ENCODE measurements around the gene IRF9.

IRF9 gene

GRCh38 chr14:24115422-24116127 lies 45.5 kb upstream of the IRF9 start:
- DNase-seq = no peak
- Histone ChIP-seq H3K36me3 (ENCODE audit: control insufficient read depth, insufficient read depth, low read length) (no peaks in the 10 kb centered on the region), H3K56ac (ENCODE audit: low read length) (peak overlapping the region; percentile 89), H3K79me2 (ENCODE audit: control insufficient read depth, insufficient read depth, low read length) (peaks cover 2% of the 10 kb centered on the region), H2BK120ac (ENCODE audit: low read depth, low read length) (no peak overlapping the region), H2BK15ac (replicated peaks; ENCODE audit: low read depth) (no peak overlapping the region), H3K79me1 (ENCODE audit: low read length) (peaks cover 11% of the 10 kb centered on the region), H4K5ac (ENCODE audit: low read length) (no peak overlapping the region), H3K4me3 (ENCODE audit: low read length) (peak overlapping the region; percentile 82), H3K9ac (ENCODE audit: low read length) (peak overlapping the region; percentile 87), H3K4me1 (ENCODE audit: control insufficient read depth, low read depth, low read length) (peaks cover 3% of the 10 kb centered on the region), H4K8ac (ENCODE audit: low read depth, low read length) (no peak overlapping the region), H3K23ac (ENCODE audit: low read length) (peak overlapping the region; percentile 35), H2BK5ac (ENCODE audit: low read length) (no peak overlapping the region), H3K4ac (ENCODE audit: low read depth, low read length) (no peak overlapping the region), H3K27ac (ENCODE audit: low read depth, low read length) (no peak overlapping the region), H3K4me2 (ENCODE audit: low read length) (peak overlapping the region; percentile 89), H3K18ac (ENCODE audit: low read length) (peak overlapping the region; percentile 29), H2AK5ac (ENCODE audit: low read length) (no peak overlapping the region), H3K27me3 (ENCODE audit: insufficient read depth, low read length, poor library complexity) (no peaks in the 10 kb centered on the region)
- no CpG with 5 or more reads among the region's 14 CpGs for WGBS (ENCODE audit: extremely low coverage, insufficient coverage, low lambda C conversion rate)

GRCh38 chr14:24116128-24116814 lies 44.8 kb upstream of the IRF9 start:
- no peak overlapping the region for H2BK120ac ChIP-seq (ENCODE audit: low read depth, low read length)
- WGBS (ENCODE audit: extremely low coverage, insufficient coverage, low lambda C conversion rate) = no CpG with 5 or more reads among the region's 6 CpGs
- H3K27me3 ChIP-seq (ENCODE audit: insufficient read depth, low read length, poor library complexity) = no peaks in the 10 kb centered on the region
- peaks cover 2% of the 10 kb centered on the region for H3K79me2 ChIP-seq (ENCODE audit: control insufficient read depth, insufficient read depth, low read length)
- no peak overlapping the region for H2BK15ac ChIP-seq (replicated peaks; ENCODE audit: low read depth)
- peaks cover 3% of the 10 kb centered on the region for H3K4me1 ChIP-seq (ENCODE audit: control insufficient read depth, low read depth, low read length)
- peak overlapping the region; percentile 89 for H3K56ac ChIP-seq (ENCODE audit: low read length)
- no peak overlapping the region for H2BK5ac ChIP-seq (ENCODE audit: low read length)
- peak overlapping the region; percentile 87 for H3K9ac ChIP-seq (ENCODE audit: low read length)
- H4K5ac ChIP-seq (ENCODE audit: low read length) = no peak overlapping the region
- H3K23ac ChIP-seq (ENCODE audit: low read length) = no peak overlapping the region
- no peaks in the 10 kb centered on the region for H3K36me3 ChIP-seq (ENCODE audit: control insufficient read depth, insufficient read depth, low read length)
- no peak overlapping the region for H3K18ac ChIP-seq (ENCODE audit: low read length)
- no peak overlapping the region for H4K8ac ChIP-seq (ENCODE audit: low read depth, low read length)
- no peak overlapping the region for H3K4me3 ChIP-seq (ENCODE audit: low read length)
- H3K27ac ChIP-seq (ENCODE audit: low read depth, low read length) = no peak overlapping the region
- H3K79me1 ChIP-seq (ENCODE audit: low read length) = peaks cover 11% of the 10 kb centered on the region
- no peak overlapping the region for H3K4ac ChIP-seq (ENCODE audit: low read depth, low read length)
- no peak overlapping the region for H3K4me2 ChIP-seq (ENCODE audit: low read length)
- no peak overlapping the region for H2AK5ac ChIP-seq (ENCODE audit: low read length)
- DNase-seq = no peak

GRCh38 chr14:24117179-24117578 lies 43.9 kb upstream of the IRF9 start:
- Histone ChIP-seq H2AK5ac (ENCODE audit: low read length) (no peak overlapping the region), H2BK15ac (replicated peaks; ENCODE audit: low read depth) (no peak overlapping the region), H3K36me3 (ENCODE audit: control insufficient read depth, insufficient read depth, low read length) (no peaks in the 10 kb centered on the region), H3K79me1 (ENCODE audit: low read length) (peaks cover 11% of the 10 kb centered on the region), H3K9ac (ENCODE audit: low read length) (no peak overlapping the region), H3K4me2 (ENCODE audit: low read length) (no peak overlapping the region), H3K56ac (ENCODE audit: low read length) (no peak overlapping the region), H3K27ac (ENCODE audit: low read depth, low read length) (no peak overlapping the region), H3K27me3 (ENCODE audit: insufficient read depth, low read length, poor library complexity) (no peaks in the 10 kb centered on the region), H2BK5ac (ENCODE audit: low read length) (no peak overlapping the region), H2BK120ac (ENCODE audit: low read depth, low read length) (no peak overlapping the region), H4K8ac (ENCODE audit: low read depth, low read length) (no peak overlapping the region), H3K18ac (ENCODE audit: low read length) (no peak overlapping the region), H3K23ac (ENCODE audit: low read length) (no peak overlapping the region), H3K4ac (ENCODE audit: low read depth, low read length) (no peak overlapping the region), H3K4me1 (ENCODE audit: control insufficient read depth, low read depth, low read length) (peaks cover 3% of the 10 kb centered on the region), H3K4me3 (ENCODE audit: low read length) (no peak overlapping the region), H4K5ac (ENCODE audit: low read length) (no peak overlapping the region), H3K79me2 (ENCODE audit: control insufficient read depth, insufficient read depth, low read length) (peaks cover 2% of the 10 kb centered on the region)
- WGBS (ENCODE audit: extremely low coverage, insufficient coverage, low lambda C conversion rate) = no CpG with 5 or more reads among the region's 6 CpGs
- DNase-seq = no peak

GRCh38 chr14:24119691-24120090 lies 41.4 kb upstream of the IRF9 start:
- Histone ChIP-seq H3K36me3 (ENCODE audit: control insufficient read depth, insufficient read depth, low read length) (peaks cover 1% of the 10 kb centered on the region), H3K4me1 (ENCODE audit: control insufficient read depth, low read depth, low read length) (peaks cover 3% of the 10 kb centered on the region), H4K5ac (ENCODE audit: low read length) (no peak overlapping the region), H4K8ac (ENCODE audit: low read depth, low read length) (no peak overlapping the region), H3K9ac (ENCODE audit: low read length) (no peak overlapping the region), H2AK5ac (ENCODE audit: low read length) (no peak overlapping the region), H3K79me1 (ENCODE audit: low read length) (peaks cover 11% of the 10 kb centered on the region), H2BK5ac (ENCODE audit: low read length) (no peak overlapping the region), H3K4me2 (ENCODE audit: low read length) (no peak overlapping the region), H3K56ac (ENCODE audit: low read length) (no peak overlapping the region), H3K23ac (ENCODE audit: low read length) (no peak overlapping the region), H3K79me2 (ENCODE audit: control insufficient read depth, insufficient read depth, low read length) (peaks cover 2% of the 10 kb centered on the region), H3K4me3 (ENCODE audit: low read length) (no peak overlapping the region), H2BK120ac (ENCODE audit: low read depth, low read length) (no peak overlapping the region), H3K27me3 (ENCODE audit: insufficient read depth, low read length, poor library complexity) (no peaks in the 10 kb centered on the region), H3K4ac (ENCODE audit: low read depth, low read length) (no peak overlapping the region), H3K27ac (ENCODE audit: low read depth, low read length) (no peak overlapping the region), H3K18ac (ENCODE audit: low read length) (no peak overlapping the region), H2BK15ac (replicated peaks; ENCODE audit: low read depth) (no peak overlapping the region)
- DNase-seq = no peak
- WGBS (ENCODE audit: extremely low coverage, insufficient coverage, low lambda C conversion rate) = no CpG with 5 or more reads among the region's 6 CpGs

GRCh38 chr14:24121210-24121609 lies 39.9 kb upstream of the IRF9 start:
- H3K36me3 ChIP-seq (ENCODE audit: control insufficient read depth, insufficient read depth, low read length) = peaks cover 1% of the 10 kb centered on the region
- WGBS (ENCODE audit: extremely low coverage, insufficient coverage, low lambda C conversion rate) = no CpG with 5 or more reads among the region's 8 CpGs

More at GRCh38 chr14:24121210-24121609, 39.9 kb upstream of the IRF9 start:
- Histone ChIP-seq H3K27me3 (ENCODE audit: insufficient read depth, low read length, poor library complexity) (no peaks in the 10 kb centered on the region), H3K9ac (ENCODE audit: low read length) (no peak overlapping the region), H3K23ac (ENCODE audit: low read length) (no peak overlapping the region), H2AK5ac (ENCODE audit: low read length) (no peak overlapping the region), H3K27ac (ENCODE audit: low read depth, low read length) (no peak overlapping the region), H3K4me1 (ENCODE audit: control insufficient read depth, low read depth, low read length) (no peaks in the 10 kb centered on the region), H2BK15ac (replicated peaks; ENCODE audit: low read depth) (no peak overlapping the region), H3K18ac (ENCODE audit: low read length) (no peak overlapping the region), H3K4me2 (ENCODE audit: low read length) (no peak overlapping the region), H2BK120ac (ENCODE audit: low read depth, low read length) (no peak overlapping the region), H3K4ac (ENCODE audit: low read depth, low read length) (no peak overlapping the region), H4K5ac (ENCODE audit: low read length) (no peak overlapping the region), H3K56ac (ENCODE audit: low read length) (no peak overlapping the region), H3K4me3 (ENCODE audit: low read length) (no peak overlapping the region), H4K8ac (ENCODE audit: low read depth, low read length) (no peak overlapping the region), H3K79me2 (ENCODE audit: control insufficient read depth, insufficient read depth, low read length) (no peaks in the 10 kb centered on the region), H2BK5ac (ENCODE audit: low read length) (no peak overlapping the region), H3K79me1 (ENCODE audit: low read length) (peaks cover 5% of the 10 kb centered on the region)
- no peak for DNase-seq
